Measurements from ENCODE around the gene ZEB1.
A peak's percentile ranks its signal among the peaks of the same experiment; 100 is the strongest.
"Not testable (repeated sequence)": the region's sequence is repeated elsewhere in the genome, so short reads cannot be mapped to it uniquely, and the experiment has no call there.

The ZEB1 gene

GRCh38 chr10:31372439-31372838 is 53.4 kb downstream of the ZEB1 start:
- DNase-seq, result no peak

GRCh38 chr10:31374146-31374696 is 55.2 kb downstream of the ZEB1 start:
- no peak for DNase-seq

- DNase-seq, result no peak
Measured at GRCh38 chr10:31381171-31381570, 62.2 kb downstream of the ZEB1 start.

GRCh38 chr10:31381766-31382316 is 62.8 kb downstream of the ZEB1 start:
- no peak for DNase-seq

GRCh38 chr10:31383810-31384588 is 65.0 kb downstream of the ZEB1 start:
- no peak for DNase-seq

- no peak for DNase-seq
Measured at GRCh38 chr10:31384589-31384949, 65.6 kb downstream of the ZEB1 start.

GRCh38 chr10:31390804-31391203 is 71.8 kb downstream of the ZEB1 start:
- no peak for DNase-seq

- no peak for DNase-seq
Measured at GRCh38 chr10:31393844-31394243, 74.8 kb downstream of the ZEB1 start.

GRCh38 chr10:31395695-31396094 is 76.7 kb downstream of the ZEB1 start:
- DNase-seq, result no peak

GRCh38 chr10:31396376-31396775 is 77.4 kb downstream of the ZEB1 start:
- no peak for DNase-seq

GRCh38 chr10:31397852-31398251 is 78.8 kb downstream of the ZEB1 start:
- no peak for DNase-seq

GRCh38 chr10:31399171-31399570 is 80.2 kb downstream of the ZEB1 start:
- no peak for DNase-seq

GRCh38 chr10:31399631-31400030 is 80.6 kb downstream of the ZEB1 start:
- no peak for DNase-seq

GRCh38 chr10:31401287-31401686 is 82.3 kb downstream of the ZEB1 start:
- peak; percentile 72 for DNase-seq

- no peak for DNase-seq
Measured at GRCh38 chr10:31404640-31405039, 85.6 kb downstream of the ZEB1 start.

GRCh38 chr10:31405829-31406228 is 86.8 kb downstream of the ZEB1 start:
- DNase-seq, result not testable (repeated sequence)

- not testable (repeated sequence) for DNase-seq
Measured at GRCh38 chr10:31412397-31412796, 93.4 kb downstream of the ZEB1 start.

- no peak for DNase-seq
Measured at GRCh38 chr10:31413325-31413724, 94.3 kb downstream of the ZEB1 start.

GRCh38 chr10:31418481-31418880 is 99.5 kb downstream of the ZEB1 start:
- no peak for DNase-seq

GRCh38 chr10:31419394-31420063 is 100.5 kb downstream of the ZEB1 start:
- DNase-seq, result no peak

GRCh38 chr10:31421322-31421721 is 102.3 kb downstream of the ZEB1 start:
- no peak for DNase-seq

- DNase-seq, result no peak
Measured at GRCh38 chr10:31422634-31423033, 103.6 kb downstream of the ZEB1 start.

- DNase-seq, result no peak
Measured at GRCh38 chr10:31424473-31424872, 105.5 kb downstream of the ZEB1 start.

- DNase-seq, result no peak
Measured at GRCh38 chr10:31426401-31426800, 107.4 kb downstream of the ZEB1 start.
